ENCODE data around the gene TRPM1.

TRPM1 gene

GRCh38 chr15:31101262-31102038, at the start of gene TRPM1:
Gene TRPM1 (minus strand): TSS chr15:31101725. CDS start chr15:31081355, 20,370 bp downstream.
- no peak for DNase-seq (ENCODE audit: low spot score)

GRCh38 chr15:31150732-31151231, 49.3 kb upstream of the TRPM1 start:
- no peak for DNase-seq (ENCODE audit: low spot score)

GRCh38 chr15:31149987-31150386, 48.5 kb upstream of the TRPM1 start:
- no peak for DNase-seq (ENCODE audit: low spot score)

DNA sequence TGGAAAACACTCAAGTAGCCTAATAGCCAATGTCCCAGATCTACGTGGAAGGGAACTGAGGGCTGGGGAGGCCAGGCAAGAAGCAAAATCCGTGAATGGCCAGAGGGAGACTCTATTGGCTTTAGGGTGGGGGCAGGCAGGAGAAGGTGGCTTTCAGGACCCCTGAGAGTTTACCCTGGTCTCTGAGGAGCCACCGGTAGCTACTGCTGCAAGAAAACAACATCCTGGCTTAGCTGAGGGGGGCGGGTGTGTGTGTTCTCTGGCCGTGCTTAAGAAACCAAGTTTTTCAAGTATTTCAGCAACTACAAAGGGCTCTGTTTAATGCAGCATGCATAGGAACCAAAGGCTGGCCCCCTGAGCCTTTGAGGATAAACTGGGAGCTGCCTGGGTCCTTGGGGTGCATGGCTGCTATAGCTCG, 47.6 kb upstream of the TRPM1 start:
- DNase-seq (ENCODE audit: low spot score) = no peak

DNA sequence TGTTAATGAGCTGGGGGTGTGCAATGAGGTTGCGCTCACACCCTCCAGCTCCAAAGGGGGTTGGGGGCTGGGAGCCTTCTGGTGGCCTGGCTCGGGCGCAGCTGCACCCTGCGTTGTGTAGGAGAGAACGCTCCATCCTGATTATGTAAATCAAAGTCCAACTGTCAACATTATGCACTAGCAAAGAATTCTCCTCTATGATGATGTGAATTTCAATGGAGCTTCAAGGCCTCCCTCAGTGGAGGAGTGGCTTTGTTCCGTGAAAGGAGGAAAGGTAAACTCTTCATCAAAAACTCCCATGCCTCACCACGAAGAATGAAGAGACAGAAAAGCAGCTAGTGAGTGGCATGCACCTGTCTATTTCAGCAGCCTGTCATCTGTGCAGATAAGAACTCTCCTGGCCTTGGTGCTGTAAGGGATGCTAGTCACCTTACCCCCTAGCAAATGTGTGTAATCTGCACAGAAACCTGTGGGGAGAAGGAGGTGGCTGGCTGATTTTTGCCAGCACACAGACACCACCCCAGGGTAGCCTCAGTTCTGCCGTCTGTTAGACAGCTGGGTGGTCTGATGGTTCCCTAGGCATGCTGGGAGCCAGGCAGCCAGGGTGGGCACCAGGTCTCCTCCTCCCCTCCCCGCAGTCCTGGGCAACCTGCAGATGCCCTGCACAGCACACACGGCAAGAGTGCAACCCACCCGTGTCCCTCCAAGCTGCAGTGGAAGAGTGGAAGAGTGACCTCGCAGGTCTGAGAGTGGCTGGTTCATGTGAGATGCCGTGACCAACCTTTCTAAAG, 47.0 kb upstream of the TRPM1 start:
- no peak for DNase-seq (ENCODE audit: low spot score)

GRCh38 chr15:31147944-31148296, 46.4 kb upstream of the TRPM1 start:
- no peak for DNase-seq (ENCODE audit: low spot score)

- DNase-seq (ENCODE audit: low spot score) = no peak
These were observed 45.9 kb upstream of the TRPM1 start for GRCh38 chr15:31147456-31147855.

DNA sequence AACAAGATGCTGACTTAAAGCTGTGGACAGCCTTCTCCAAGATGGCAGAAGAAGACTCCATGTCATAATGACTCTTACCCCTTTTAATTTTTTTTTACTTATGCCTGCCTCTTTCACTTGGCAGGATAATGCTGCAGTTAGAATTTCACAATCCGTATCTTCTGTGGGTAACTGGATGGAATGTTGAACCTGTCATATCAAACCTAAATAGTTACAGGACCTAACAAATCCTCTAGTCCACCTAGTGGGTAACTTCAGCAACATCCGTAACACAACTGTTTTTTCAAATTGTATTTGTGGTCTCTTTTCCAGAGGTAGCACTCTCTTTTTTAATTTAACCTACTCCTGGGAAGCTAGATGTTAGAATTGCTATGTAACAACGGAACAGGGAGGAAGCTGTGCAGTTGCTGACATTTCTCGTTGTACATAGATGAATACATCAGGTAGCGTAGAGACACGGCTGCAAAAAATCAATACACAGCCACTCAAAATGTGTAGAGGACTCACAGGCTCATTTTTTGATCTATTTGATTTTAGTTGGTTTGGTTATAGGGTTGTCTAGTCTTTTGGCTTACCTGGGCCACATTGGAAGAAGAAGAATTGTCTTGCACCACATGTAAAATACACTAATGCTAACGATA, 43.9 kb upstream of the TRPM1 start:
- no peak for DNase-seq (ENCODE audit: low spot score)

DNA sequence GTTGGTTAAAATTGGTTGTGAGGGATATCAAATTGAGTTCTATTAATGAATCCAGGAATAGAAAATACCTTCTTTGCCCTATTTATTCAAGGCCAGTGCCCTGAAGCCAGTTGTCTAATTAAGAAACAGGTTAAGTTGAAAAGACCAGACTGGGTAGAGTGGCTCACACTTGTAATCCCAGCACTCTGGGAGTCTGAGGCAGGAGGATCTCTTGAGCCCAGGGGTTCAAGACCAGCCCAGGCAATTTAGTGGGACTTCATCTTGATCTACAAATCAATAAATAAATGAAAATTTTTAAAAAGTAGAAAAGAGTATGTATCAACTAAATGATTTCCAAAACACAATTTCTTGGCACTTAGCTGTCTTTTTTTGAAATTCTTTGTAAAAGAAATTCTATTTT, 40.3 kb upstream of the TRPM1 start:
- DNase-seq (ENCODE audit: low spot score) = no peak

- DNase-seq (ENCODE audit: low spot score) = no peak
These were observed 35.2 kb upstream of the TRPM1 start for GRCh38 chr15:31136607-31137328.

- no peak for DNase-seq (ENCODE audit: low spot score)
These were observed 34.5 kb upstream of the TRPM1 start for GRCh38 chr15:31136016-31136415.

GRCh38 chr15:31135523-31135922, 34.0 kb upstream of the TRPM1 start:
- no peak for DNase-seq (ENCODE audit: low spot score)

GRCh38 chr15:31133890-31134289, 32.4 kb upstream of the TRPM1 start:
- DNase-seq (ENCODE audit: low spot score) = no peak

GRCh38 chr15:31131853-31132375, 30.4 kb upstream of the TRPM1 start:
- no peak for DNase-seq (ENCODE audit: low spot score)

- DNase-seq (ENCODE audit: low spot score) = no peak
These were observed 29.2 kb upstream of the TRPM1 start for GRCh38 chr15:31130576-31131237.

DNA sequence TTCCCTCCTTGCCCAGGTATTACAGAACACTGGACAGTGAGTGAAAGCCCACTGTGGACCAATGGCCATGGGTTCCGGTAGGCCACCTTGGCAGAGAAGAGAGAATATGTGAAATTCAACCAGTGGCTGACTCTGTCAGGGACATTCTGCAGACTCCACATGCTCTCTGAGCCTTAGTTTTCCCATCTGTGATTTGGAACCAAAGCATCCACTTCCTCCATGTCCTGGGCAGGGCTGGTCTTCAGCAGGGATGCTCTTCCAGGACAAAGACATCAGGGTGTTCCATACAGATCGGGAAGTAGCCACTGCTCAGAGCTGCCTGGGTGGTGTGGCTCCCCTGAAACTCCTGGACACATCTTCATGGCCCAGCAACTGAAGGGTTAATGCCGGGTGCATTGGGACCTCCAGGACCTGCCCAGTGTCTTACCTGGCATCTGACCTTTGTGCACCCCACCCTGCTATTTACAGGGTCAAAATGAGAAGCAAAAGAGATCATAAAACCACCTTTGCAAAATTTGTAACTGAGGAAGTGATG, 28.3 kb upstream of the TRPM1 start:
- no peak for DNase-seq (ENCODE audit: low spot score)

GRCh38 chr15:31128919-31129768, 27.6 kb upstream of the TRPM1 start:
- peak; percentile 58 for DNase-seq (ENCODE audit: low spot score)

GRCh38 chr15:31128477-31128876, 27.0 kb upstream of the TRPM1 start:
- DNase-seq (ENCODE audit: low spot score) = no peak

DNA sequence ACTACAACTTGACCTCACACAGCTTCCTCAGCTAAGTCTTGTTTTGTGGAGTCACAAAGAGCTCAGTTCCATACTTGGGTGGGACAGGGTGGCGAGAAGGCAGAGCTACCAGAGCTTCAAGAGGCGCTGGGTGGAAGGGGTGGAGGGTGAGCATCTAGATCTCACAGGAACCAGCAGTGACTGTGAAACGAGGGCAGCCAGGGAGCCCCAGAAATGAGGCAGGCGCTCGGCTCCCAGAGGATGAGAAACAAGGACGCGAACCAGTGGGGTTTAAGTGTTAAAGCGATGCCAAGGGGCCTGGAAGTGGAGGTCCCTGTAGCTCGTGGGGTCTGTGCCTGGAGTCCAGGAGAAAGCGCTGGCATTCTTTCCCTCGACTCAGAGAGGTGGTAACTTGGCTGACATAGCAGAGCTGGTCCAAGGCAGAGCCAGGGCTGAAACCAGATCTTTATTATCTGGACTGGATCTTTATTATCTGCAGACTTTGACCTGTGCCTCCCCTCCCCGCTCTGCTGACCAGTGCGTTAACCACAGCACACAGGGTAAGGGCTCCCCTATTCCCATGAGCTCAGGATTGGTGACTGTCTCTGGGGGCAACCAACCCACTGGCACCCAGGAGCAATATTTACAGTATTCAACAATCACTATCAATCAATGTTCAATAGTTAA, 26.2 kb upstream of the TRPM1 start:
- DNase-seq (ENCODE audit: low spot score) = no peak

DNA sequence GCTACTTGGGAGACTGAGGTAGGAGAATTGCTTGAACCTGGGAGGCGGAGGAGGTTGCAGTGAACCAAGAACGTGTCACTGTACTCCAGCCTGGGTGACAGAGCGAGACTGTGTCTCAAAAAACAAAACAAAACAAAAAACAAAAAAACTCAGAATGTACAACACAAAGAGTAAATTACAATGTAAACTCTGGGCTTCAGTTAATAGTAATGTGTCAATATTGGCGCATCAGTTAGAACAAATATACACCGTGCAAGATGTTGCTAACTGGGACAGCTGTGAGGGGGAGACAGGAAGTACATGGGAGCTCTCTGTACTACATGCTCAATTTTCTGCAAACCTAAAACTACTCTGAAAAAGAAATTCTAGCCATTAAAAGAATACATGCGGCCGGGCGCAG, 23.5 kb upstream of the TRPM1 start:
- no peak for DNase-seq (ENCODE audit: low spot score)
